ENCODE measurements around the gene MAGOH. TPM values are rescaled to one million over a fixed set of nuclear protein-coding genes. Genes with fewer than 3 reads are reported as not detected.

MAGOH gene
- polyA plus RNA-seq, 3 donors: 22.9 to 70.8 (median 69.2) TPM

- Histone ChIP-seq H3K4me3 (replicated peaks in 1 of 3; ENCODE audit: low read depth in 2 of 3, low read length in 3 of 3) (no peak overlapping the region), H3K4me2 (replicated peaks; ENCODE audit: extremely low read depth, low read length, poor library complexity, severe bottlenecking) (no peak overlapping the region), H3K27ac (ENCODE audit: low read depth in 1 of 2, low read length in 2 of 2) (no peak overlapping the region), H3K4me1 (ENCODE audit: control insufficient read depth in 1 of 2, insufficient read depth in 2 of 2, low read length in 2 of 2) (no peaks in the 10 kb centered on the region), H3K9ac (ENCODE audit: insufficient read depth, low read length, poor library complexity, severe bottlenecking) (no peak overlapping the region), H3K27me3 (ENCODE audit: control insufficient read depth in 2 of 2, insufficient read depth in 2 of 2, low read length in 2 of 2) (no peaks in the 10 kb centered on the region), H3K79me2 (ENCODE audit: insufficient read depth, low read length) (no peaks in the 10 kb centered on the region), H3K9me3 (replicated peaks in 1 of 2; ENCODE audit: control insufficient read depth in 1 of 2, insufficient read depth in 1 of 2, low read length in 2 of 2) (no peaks in the 10 kb centered on the region), H3K36me3 (replicated peaks in 1 of 2; ENCODE audit: control insufficient read depth in 1 of 2, insufficient read depth in 2 of 2, low read length in 2 of 2) (peaks cover 78 to 90% of the 10 kb centered on the region in 2 donors), H2AFZ (ENCODE audit: insufficient read depth, low read depth, low read length, poor library complexity, severe bottlenecking) (no peak overlapping the region), H4K20me1 (ENCODE audit: insufficient read depth, low read length) (no peaks in the 10 kb centered on the region)
- TF ChIP-seq CTCF (IDR thresholded peaks at IDR 0.05): no peak
- DNase-seq: no peak
- no peaks in the 10 kb centered on the region for H3K4me1 Mint-ChIP-seq
- no peak overlapping the region for H3K4me3 Mint-ChIP-seq
- H3K9me3 Mint-ChIP-seq: no peaks in the 10 kb centered on the region
- peaks cover 82 to 89% of the 10 kb centered on the region in 2 donors for H3K36me3 Mint-ChIP-seq
- peak overlapping the region in 1 of 7 donors; percentile 2 for H3K27ac Mint-ChIP-seq
- intact Hi-C loops (cut with micrococcal nuclease): no loop called here
- H3K27me3 Mint-ChIP-seq (ENCODE audit: low read depth in 3 of 3): no peaks in the 10 kb centered on the region
These were observed 27.7 kb upstream of the MAGOH start for GRCh38 chr1:53266038-53266437.

GRCh38 chr1:53265581-53265980, 27.3 kb upstream of the MAGOH start:
- Histone ChIP-seq H3K4me1 (ENCODE audit: control insufficient read depth in 1 of 2, insufficient read depth in 2 of 2, low read length in 2 of 2) (no peaks in the 10 kb centered on the region), H3K4me3 (replicated peaks in 1 of 3; ENCODE audit: low read depth in 2 of 3, low read length in 3 of 3) (no peak overlapping the region), H3K27me3 (ENCODE audit: control insufficient read depth in 2 of 2, insufficient read depth in 2 of 2, low read length in 2 of 2) (no peaks in the 10 kb centered on the region), H3K79me2 (ENCODE audit: insufficient read depth, low read length) (no peaks in the 10 kb centered on the region), H2AFZ (ENCODE audit: insufficient read depth, low read depth, low read length, poor library complexity, severe bottlenecking) (no peak overlapping the region), H3K36me3 (replicated peaks in 1 of 2; ENCODE audit: control insufficient read depth in 1 of 2, insufficient read depth in 2 of 2, low read length in 2 of 2) (peaks cover 77 to 90% of the 10 kb centered on the region in 2 donors), H3K4me2 (replicated peaks; ENCODE audit: extremely low read depth, low read length, poor library complexity, severe bottlenecking) (no peak overlapping the region), H3K9me3 (replicated peaks in 1 of 2; ENCODE audit: control insufficient read depth in 1 of 2, insufficient read depth in 1 of 2, low read length in 2 of 2) (no peaks in the 10 kb centered on the region), H4K20me1 (ENCODE audit: insufficient read depth, low read length) (no peaks in the 10 kb centered on the region), H3K27ac (ENCODE audit: low read depth in 1 of 2, low read length in 2 of 2) (no peak overlapping the region), H3K9ac (ENCODE audit: insufficient read depth, low read length, poor library complexity, severe bottlenecking) (no peak overlapping the region)
- TF ChIP-seq CTCF (IDR thresholded peaks at IDR 0.05): no peak
- DNase-seq: no peak
- no peaks in the 10 kb centered on the region for H3K4me1 Mint-ChIP-seq
- peak overlapping the region in 1 of 7 donors; percentile 17 for H3K27ac Mint-ChIP-seq
- no peaks in the 10 kb centered on the region for H3K27me3 Mint-ChIP-seq (ENCODE audit: low read depth in 3 of 3)
- intact Hi-C loops (cut with micrococcal nuclease): no loop called here
- H3K9me3 Mint-ChIP-seq: no peaks in the 10 kb centered on the region
- WGBS (ENCODE audit: insufficient coverage): 93% methylated on average over 3 of the region's 4 CpGs
- peaks cover 83 to 89% of the 10 kb centered on the region in 2 donors for H3K36me3 Mint-ChIP-seq
- H3K4me3 Mint-ChIP-seq: no peak overlapping the region
